ENCODE data around the gene SERPINA4. TPM values are rescaled to one million over a fixed set of nuclear protein-coding genes. Genes with fewer than 3 reads are reported as not detected.

Gene SERPINA4
- total RNA-seq, 1 donor from 2014 or later, result not detected

DNA sequence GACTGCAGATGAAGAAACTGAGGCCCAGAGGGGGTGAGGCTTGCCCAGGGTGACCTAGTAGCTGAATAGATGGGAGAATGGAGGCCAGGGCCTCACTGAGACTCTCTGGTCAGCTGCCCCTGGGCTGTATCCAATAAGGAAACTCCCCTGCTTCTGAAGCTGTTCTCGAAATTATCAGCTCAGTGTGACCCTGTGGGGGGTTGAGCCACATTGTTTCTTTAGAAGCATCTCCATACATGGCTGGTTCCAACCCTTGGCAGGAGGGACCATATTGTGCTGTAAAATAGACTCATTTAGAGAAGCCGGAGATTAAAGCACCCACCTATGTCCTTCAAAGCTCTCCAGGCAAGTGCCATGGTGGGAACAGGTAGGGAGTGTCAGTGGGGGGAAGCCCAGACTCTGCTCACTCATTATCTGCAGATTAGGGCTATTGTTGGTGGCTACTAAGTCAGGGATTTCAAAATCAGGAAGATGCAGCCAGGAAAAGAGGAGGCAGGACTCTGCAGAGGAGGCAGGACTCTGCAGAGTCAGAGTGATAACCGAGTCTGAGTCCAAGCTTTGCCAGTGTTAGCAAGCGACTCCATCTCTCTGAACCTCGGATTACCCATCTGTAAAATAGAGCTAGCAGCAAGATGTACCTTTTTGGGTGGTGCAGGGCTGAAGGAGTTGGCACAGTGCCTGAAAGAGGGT lies 23.5 kb downstream of the SERPINA4 start:
- H3K27me3 ChIP-seq (ENCODE audit: control insufficient read depth in 3 of 3, insufficient read depth in 3 of 3, low read length in 3 of 3), result no peaks in the 10 kb centered on the region
- H3K4me1 ChIP-seq (ENCODE audit: control insufficient read depth in 3 of 3, insufficient read depth in 3 of 3, low read length in 3 of 3), result peaks cover 4 to 23% (median 12%) of the 10 kb centered on the region in 3 donors
- no peak overlapping the region for H3K27ac ChIP-seq (ENCODE audit: low read depth, low read length)
- peaks cover 0 to 2% (median 0%) of the 10 kb centered on the region in 3 donors for H3K36me3 ChIP-seq (ENCODE audit: control insufficient read depth in 3 of 3, insufficient read depth in 3 of 3, low read length in 3 of 3)
- no peaks in the 10 kb centered on the region for H3K9me3 ChIP-seq (ENCODE audit: control insufficient read depth in 3 of 3, low read length in 3 of 3)
- no peak overlapping the region for H3K4me3 ChIP-seq (ENCODE audit: low read length in 3 of 3)
- no peak overlapping the region for H3K9ac ChIP-seq (ENCODE audit: low read depth in 1 of 3, low read length in 3 of 3)

- no peak overlapping the region for H3K9ac ChIP-seq (ENCODE audit: low read depth in 1 of 3, low read length in 3 of 3)
- H3K27ac ChIP-seq (ENCODE audit: low read depth, low read length), result no peak overlapping the region
- H3K4me1 ChIP-seq (ENCODE audit: control insufficient read depth in 3 of 3, insufficient read depth in 3 of 3, low read length in 3 of 3), result peaks cover 4 to 15% (median 6%) of the 10 kb centered on the region in 3 donors
- H3K27me3 ChIP-seq (ENCODE audit: control insufficient read depth in 3 of 3, insufficient read depth in 3 of 3, low read length in 3 of 3), result no peaks in the 10 kb centered on the region
- no peaks in the 10 kb centered on the region for H3K9me3 ChIP-seq (ENCODE audit: control insufficient read depth in 3 of 3, low read length in 3 of 3)
- H3K4me3 ChIP-seq (ENCODE audit: low read length in 3 of 3), result no peak overlapping the region
- peaks cover 0 to 2% (median 0%) of the 10 kb centered on the region in 3 donors for H3K36me3 ChIP-seq (ENCODE audit: control insufficient read depth in 3 of 3, insufficient read depth in 3 of 3, low read length in 3 of 3)
Measured at GRCh38 chr14:94586635-94587034, 25.4 kb downstream of the SERPINA4 start.

DNA sequence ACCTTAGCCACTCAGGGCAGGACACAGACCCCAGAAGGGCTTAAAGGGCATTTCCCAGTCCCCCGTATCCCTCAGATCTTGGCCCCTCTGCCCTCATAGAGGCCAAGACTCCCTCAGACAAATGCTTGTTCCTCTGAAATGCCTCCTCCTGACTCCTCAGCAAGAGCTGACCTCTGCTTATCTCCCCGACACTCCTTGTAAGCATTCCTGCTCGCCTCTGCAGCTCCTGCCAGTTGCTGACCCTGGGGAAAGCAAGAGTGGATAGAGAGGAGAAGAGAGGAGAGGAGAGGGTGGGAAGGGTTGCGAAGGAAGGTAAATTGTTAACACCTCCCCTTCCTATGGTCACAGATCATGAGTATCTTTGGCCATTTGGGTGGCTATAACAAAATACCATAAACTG lies 27.1 kb downstream of the SERPINA4 start:
- Histone ChIP-seq H3K27me3 (ENCODE audit: control insufficient read depth in 3 of 3, insufficient read depth in 3 of 3, low read length in 3 of 3) (no peaks in the 10 kb centered on the region), H3K36me3 (ENCODE audit: control insufficient read depth in 3 of 3, insufficient read depth in 3 of 3, low read length in 3 of 3) (peaks cover 0 to 2% (median 0%) of the 10 kb centered on the region in 3 donors)

GRCh38 chr14:94591073-94591472 lies 29.8 kb downstream of the SERPINA4 start:
- Histone ChIP-seq H3K9ac (ENCODE audit: low read depth in 1 of 3, low read length in 3 of 3) (no peak overlapping the region), H3K4me3 (ENCODE audit: low read length in 3 of 3) (no peak overlapping the region), H3K4me1 (ENCODE audit: control insufficient read depth in 3 of 3, insufficient read depth in 3 of 3, low read length in 3 of 3) (peaks cover 0 to 8% (median 0%) of the 10 kb centered on the region in 3 donors), H3K27me3 (ENCODE audit: control insufficient read depth in 3 of 3, insufficient read depth in 3 of 3, low read length in 3 of 3) (no peaks in the 10 kb centered on the region), H3K27ac (ENCODE audit: low read depth, low read length) (no peak overlapping the region), H3K9me3 (ENCODE audit: control insufficient read depth in 3 of 3, low read length in 3 of 3) (no peaks in the 10 kb centered on the region), H3K36me3 (ENCODE audit: control insufficient read depth in 3 of 3, insufficient read depth in 3 of 3, low read length in 3 of 3) (peaks cover 0 to 2% (median 0%) of the 10 kb centered on the region in 3 donors)

More for the DNA sequence above, 27.1 kb downstream of the SERPINA4 start:
- H3K9me3 ChIP-seq (ENCODE audit: control insufficient read depth in 3 of 3, low read length in 3 of 3), result no peaks in the 10 kb centered on the region
- H3K4me1 ChIP-seq (ENCODE audit: control insufficient read depth in 3 of 3, insufficient read depth in 3 of 3, low read length in 3 of 3), result peaks cover 0 to 4% (median 3%) of the 10 kb centered on the region in 3 donors
- no peak overlapping the region for H3K4me3 ChIP-seq (ENCODE audit: low read length in 3 of 3)
- no peak overlapping the region for H3K9ac ChIP-seq (ENCODE audit: low read depth in 1 of 3, low read length in 3 of 3)
- H3K27ac ChIP-seq (ENCODE audit: low read depth, low read length), result no peak overlapping the region

- Histone ChIP-seq H3K4me3 (ENCODE audit: low read length in 3 of 3) (no peak overlapping the region), H3K9me3 (ENCODE audit: control insufficient read depth in 3 of 3, low read length in 3 of 3) (no peaks in the 10 kb centered on the region), H3K36me3 (ENCODE audit: control insufficient read depth in 3 of 3, insufficient read depth in 3 of 3, low read length in 3 of 3) (peaks cover 0 to 2% (median 0%) of the 10 kb centered on the region in 3 donors), H3K27me3 (ENCODE audit: control insufficient read depth in 3 of 3, insufficient read depth in 3 of 3, low read length in 3 of 3) (no peaks in the 10 kb centered on the region), H3K9ac (ENCODE audit: low read depth in 1 of 3, low read length in 3 of 3) (no peak overlapping the region), H3K4me1 (ENCODE audit: control insufficient read depth in 3 of 3, insufficient read depth in 3 of 3, low read length in 3 of 3) (peaks cover 0 to 8% (median 0%) of the 10 kb centered on the region in 3 donors), H3K27ac (ENCODE audit: low read depth, low read length) (no peak overlapping the region)
Measured at GRCh38 chr14:94591871-94592270, 30.6 kb downstream of the SERPINA4 start.

GRCh38 chr14:94592457-94592856 lies 31.2 kb downstream of the SERPINA4 start:
- Histone ChIP-seq H3K27me3 (ENCODE audit: control insufficient read depth in 3 of 3, insufficient read depth in 3 of 3, low read length in 3 of 3) (no peaks in the 10 kb centered on the region), H3K4me1 (ENCODE audit: control insufficient read depth in 3 of 3, insufficient read depth in 3 of 3, low read length in 3 of 3) (peaks cover 0 to 8% (median 0%) of the 10 kb centered on the region in 3 donors), H3K36me3 (ENCODE audit: control insufficient read depth in 3 of 3, insufficient read depth in 3 of 3, low read length in 3 of 3) (peaks cover 0 to 2% (median 0%) of the 10 kb centered on the region in 3 donors), H3K9me3 (ENCODE audit: control insufficient read depth in 3 of 3, low read length in 3 of 3) (no peaks in the 10 kb centered on the region), H3K9ac (ENCODE audit: low read depth in 1 of 3, low read length in 3 of 3) (no peak overlapping the region), H3K27ac (ENCODE audit: low read depth, low read length) (no peak overlapping the region), H3K4me3 (ENCODE audit: low read length in 3 of 3) (no peak overlapping the region)

GRCh38 chr14:94593376-94593748 lies 32.1 kb downstream of the SERPINA4 start:
- Histone ChIP-seq H3K27me3 (ENCODE audit: control insufficient read depth in 3 of 3, insufficient read depth in 3 of 3, low read length in 3 of 3) (no peaks in the 10 kb centered on the region), H3K4me1 (ENCODE audit: control insufficient read depth in 3 of 3, insufficient read depth in 3 of 3, low read length in 3 of 3) (peaks cover 0 to 8% (median under 1%) of the 10 kb centered on the region in 3 donors), H3K4me3 (ENCODE audit: low read length in 3 of 3) (no peak overlapping the region), H3K9me3 (ENCODE audit: control insufficient read depth in 3 of 3, low read length in 3 of 3) (no peaks in the 10 kb centered on the region), H3K36me3 (ENCODE audit: control insufficient read depth in 3 of 3, insufficient read depth in 3 of 3, low read length in 3 of 3) (no peaks in the 10 kb centered on the region), H3K9ac (ENCODE audit: low read depth in 1 of 3, low read length in 3 of 3) (no peak overlapping the region), H3K27ac (ENCODE audit: low read depth, low read length) (no peak overlapping the region)

- Histone ChIP-seq H3K27me3 (ENCODE audit: control insufficient read depth in 3 of 3, insufficient read depth in 3 of 3, low read length in 3 of 3) (no peaks in the 10 kb centered on the region), H3K4me3 (ENCODE audit: low read length in 3 of 3) (no peak overlapping the region), H3K36me3 (ENCODE audit: control insufficient read depth in 3 of 3, insufficient read depth in 3 of 3, low read length in 3 of 3) (no peaks in the 10 kb centered on the region), H3K27ac (ENCODE audit: low read depth, low read length) (no peak overlapping the region), H3K9ac (ENCODE audit: low read depth in 1 of 3, low read length in 3 of 3) (no peak overlapping the region), H3K4me1 (ENCODE audit: control insufficient read depth in 3 of 3, insufficient read depth in 3 of 3, low read length in 3 of 3) (peaks cover 1 to 12% (median 6%) of the 10 kb centered on the region in 3 donors), H3K9me3 (ENCODE audit: control insufficient read depth in 3 of 3, low read length in 3 of 3) (no peaks in the 10 kb centered on the region)
Measured at GRCh38 chr14:94593749-94594431, 32.6 kb downstream of the SERPINA4 start.

DNA sequence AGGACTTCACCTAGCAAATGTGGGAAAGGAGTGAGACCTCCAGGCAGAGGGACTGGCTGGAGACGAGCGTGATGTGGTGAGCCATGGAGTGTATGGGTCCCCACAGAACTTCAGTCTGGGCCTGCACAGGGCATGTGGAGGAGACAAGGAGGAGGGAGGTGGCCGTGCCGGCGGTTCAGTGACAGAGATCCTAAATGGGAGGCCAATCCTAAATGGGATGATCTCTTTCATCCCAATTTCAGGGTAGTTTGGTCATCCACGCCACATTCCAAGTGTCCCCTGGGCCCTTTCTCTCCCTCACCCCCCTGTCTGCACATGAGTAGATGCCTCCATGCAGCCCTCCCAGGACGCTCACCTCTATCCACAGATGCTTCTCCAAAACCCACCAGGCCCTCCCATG lies 33.2 kb downstream of the SERPINA4 start:
- no peak overlapping the region for H3K9ac ChIP-seq (ENCODE audit: low read depth in 1 of 3, low read length in 3 of 3)
- H3K9me3 ChIP-seq (ENCODE audit: control insufficient read depth in 3 of 3, low read length in 3 of 3), result no peaks in the 10 kb centered on the region
- H3K27ac ChIP-seq (ENCODE audit: low read depth, low read length), result no peak overlapping the region
- H3K36me3 ChIP-seq (ENCODE audit: control insufficient read depth in 3 of 3, insufficient read depth in 3 of 3, low read length in 3 of 3), result no peaks in the 10 kb centered on the region
- no peaks in the 10 kb centered on the region for H3K27me3 ChIP-seq (ENCODE audit: control insufficient read depth in 3 of 3, insufficient read depth in 3 of 3, low read length in 3 of 3)
- peaks cover 7 to 18% (median 11%) of the 10 kb centered on the region in 3 donors for H3K4me1 ChIP-seq (ENCODE audit: control insufficient read depth in 3 of 3, insufficient read depth in 3 of 3, low read length in 3 of 3)
- H3K4me3 ChIP-seq (ENCODE audit: low read length in 3 of 3), result no peak overlapping the region

DNA sequence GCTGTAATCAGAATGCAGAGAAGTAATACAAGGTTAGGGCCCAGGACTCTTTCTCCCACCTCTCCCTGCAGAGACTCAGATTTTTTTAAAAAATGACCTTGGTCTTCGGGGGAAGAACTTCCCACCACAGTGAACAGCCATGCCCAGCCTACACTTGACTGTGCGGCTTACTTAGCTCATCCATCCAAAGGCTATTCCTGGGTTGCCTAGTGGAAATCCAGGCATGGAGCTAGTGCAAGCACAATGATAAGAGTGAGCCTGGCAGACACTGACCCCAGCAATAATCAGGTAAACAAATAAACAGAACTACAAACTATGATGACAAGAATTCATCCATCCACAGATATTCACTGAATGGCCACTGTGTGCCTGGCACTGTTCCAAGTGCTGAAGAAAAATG lies 34.7 kb downstream of the SERPINA4 start:
- Histone ChIP-seq H3K4me3 (ENCODE audit: low read length in 3 of 3) (no peak overlapping the region), H3K9ac (ENCODE audit: low read depth in 1 of 3, low read length in 3 of 3) (no peak overlapping the region), H3K36me3 (ENCODE audit: control insufficient read depth in 3 of 3, insufficient read depth in 3 of 3, low read length in 3 of 3) (no peaks in the 10 kb centered on the region), H3K9me3 (ENCODE audit: control insufficient read depth in 3 of 3, low read length in 3 of 3) (no peaks in the 10 kb centered on the region), H3K27me3 (ENCODE audit: control insufficient read depth in 3 of 3, insufficient read depth in 3 of 3, low read length in 3 of 3) (no peaks in the 10 kb centered on the region), H3K4me1 (ENCODE audit: control insufficient read depth in 3 of 3, insufficient read depth in 3 of 3, low read length in 3 of 3) (peaks cover 19 to 32% (median 23%) of the 10 kb centered on the region in 3 donors), H3K27ac (ENCODE audit: low read depth, low read length) (no peak overlapping the region)
